Measurements from ENCODE around the gene ZFP28. TPM values are rescaled to one million over a fixed set of nuclear protein-coding genes. Genes with fewer than 3 reads are reported as not detected.

The ZFP28 gene
- total and polyA plus RNA-seq, 2 experiments from 2014 or later: 5.1 to 5.8 TPM

GRCh38 chr19:56566904-56567273 lies 28.1 kb downstream of the ZFP28 start:
- H3K27ac ChIP-seq: peak overlapping the region; percentile 54
- peak overlapping the region; percentile 98 for H3K4me3 ChIP-seq
- H3K36me3 ChIP-seq (ENCODE audit: low read depth): peaks cover 54% of the 10 kb centered on the region
- WGBS, 2 experiments (ENCODE audit: low coverage in 1 of 2, low lambda C conversion rate in 2 of 2, missing lambda C conversion rate in 2 of 2): 2% methylated on average over 19 to 23 of the region's 23 CpGs
- no peaks in the 10 kb centered on the region for H3F3A ChIP-seq (ENCODE audit: insufficient read depth)
- H3K27me3 ChIP-seq (replicated peaks; ENCODE audit: insufficient read depth): no peaks in the 10 kb centered on the region
- TF ChIP-seq EZH2phosphoT487 (IDR thresholded peaks at IDR 0.05; ENCODE audit: insufficient read depth, low read depth) (no peak), EZH2 (IDR thresholded peaks at IDR 0.05; ENCODE audit: insufficient read depth, poor library complexity, severe bottlenecking) (no peak)
- H3K79me2 ChIP-seq (ENCODE audit: insufficient read depth): peaks cover 22% of the 10 kb centered on the region
- H3K4me1 ChIP-seq (ENCODE audit: insufficient read depth): no peaks in the 10 kb centered on the region
- DNase-seq: peak; percentile 63
- H3K9me2 ChIP-seq (ENCODE audit: insufficient read depth): no peaks in the 10 kb centered on the region
- peak overlapping the region; percentile 100 for H2AFZ ChIP-seq
- peaks cover 13% of the 10 kb centered on the region for H3K9me3 ChIP-seq (ENCODE audit: low read depth)
- H3K4me2 ChIP-seq (ENCODE audit: unreplicated experiment): peak overlapping the region; percentile 83
- H4K20me1 ChIP-seq (ENCODE audit: insufficient read depth): no peaks in the 10 kb centered on the region
- peak overlapping the region; percentile 82 for H3K9ac ChIP-seq
- in situ Hi-C loops (cut with MboI): no loop called here

- H3K79me2 ChIP-seq (ENCODE audit: insufficient read depth): peaks cover 22% of the 10 kb centered on the region
- H3K4me1 ChIP-seq (ENCODE audit: insufficient read depth): no peaks in the 10 kb centered on the region
- H3K9ac ChIP-seq: peak within 1 kb of the TSS; percentile 82
- peak within 1 kb of the TSS; percentile 54 for H3K27ac ChIP-seq
- no peaks in the 10 kb centered on the region for H3K9me2 ChIP-seq (ENCODE audit: insufficient read depth)
- no peaks in the 10 kb centered on the region for H4K20me1 ChIP-seq (ENCODE audit: insufficient read depth)
- peak within 1 kb of the TSS; percentile 98 for H3K4me3 ChIP-seq
- H3K9me3 ChIP-seq (ENCODE audit: low read depth): peaks cover 13% of the 10 kb centered on the region
- no peaks in the 10 kb centered on the region for H3F3A ChIP-seq (ENCODE audit: insufficient read depth)
- H3K27me3 ChIP-seq (replicated peaks; ENCODE audit: insufficient read depth): no peaks in the 10 kb centered on the region
- WGBS, 2 experiments (ENCODE audit: low coverage in 1 of 2, low lambda C conversion rate in 2 of 2, missing lambda C conversion rate in 2 of 2): 4 to 5% methylated on average over 41 to 56 of the region's 66 CpGs
- in situ Hi-C loops (cut with MboI): no loop called here
- peaks cover 57% of the 10 kb centered on the region for H3K36me3 ChIP-seq (ENCODE audit: low read depth)
- peak within 1 kb of the TSS; percentile 83 for H3K4me2 ChIP-seq (ENCODE audit: unreplicated experiment)
- DNase-seq: peak; percentile 98
- TF ChIP-seq EZH2phosphoT487 (IDR thresholded peaks at IDR 0.05; ENCODE audit: insufficient read depth, low read depth): no peak
- no peak for TF ChIP-seq EZH2 (IDR thresholded peaks at IDR 0.05; ENCODE audit: insufficient read depth, poor library complexity, severe bottlenecking)
- H2AFZ ChIP-seq: peak within 1 kb of the TSS; percentile 100
Measured at GRCh38 chr19:56567274-56568120, 28.7 kb downstream of the ZFP28 start, which contains the start of gene ZNF470. Gene ZNF470, plus strand, starts transcription at chr19:56567468. Its CDS starts 2,844 bp downstream, at chr19:56570312.

- H3K79me2 ChIP-seq (ENCODE audit: insufficient read depth): peaks cover 18% of the 10 kb centered on the region
- no peak overlapping the region for H3K9ac ChIP-seq
- H3K4me2 ChIP-seq (ENCODE audit: unreplicated experiment): no peak overlapping the region
- no peak overlapping the region for H3K27ac ChIP-seq
- DNase-seq: no peak
- H3K4me1 ChIP-seq (ENCODE audit: insufficient read depth): no peaks in the 10 kb centered on the region
- in situ Hi-C loops (cut with MboI): no loop called here
- TF ChIP-seq EZH2 (IDR thresholded peaks at IDR 0.05; ENCODE audit: insufficient read depth, poor library complexity, severe bottlenecking): no peak
- TF ChIP-seq EZH2phosphoT487 (IDR thresholded peaks at IDR 0.05; ENCODE audit: insufficient read depth, low read depth): no peak
- H3K4me3 ChIP-seq: no peak overlapping the region
- H2AFZ ChIP-seq: no peak overlapping the region
- H3F3A ChIP-seq (ENCODE audit: insufficient read depth): peaks cover 14% of the 10 kb centered on the region
- H3K9me3 ChIP-seq (ENCODE audit: low read depth): peaks cover 27% of the 10 kb centered on the region
- peaks cover 88% of the 10 kb centered on the region for H3K36me3 ChIP-seq (ENCODE audit: low read depth)
- WGBS, 2 experiments (ENCODE audit: low coverage in 1 of 2, low lambda C conversion rate in 2 of 2, missing lambda C conversion rate in 2 of 2): 47 to 50% methylated on average over 2 of the region's 2 CpGs
- no peaks in the 10 kb centered on the region for H3K9me2 ChIP-seq (ENCODE audit: insufficient read depth)
- no peaks in the 10 kb centered on the region for H4K20me1 ChIP-seq (ENCODE audit: insufficient read depth)
- H3K27me3 ChIP-seq (replicated peaks; ENCODE audit: insufficient read depth): no peaks in the 10 kb centered on the region
Measured at GRCh38 chr19:56572589-56572988, 33.8 kb downstream of the ZFP28 start.

GRCh38 chr19:56573914-56574313 lies 35.2 kb downstream of the ZFP28 start:
- TF ChIP-seq EZH2 (IDR thresholded peaks at IDR 0.05; ENCODE audit: insufficient read depth, poor library complexity, severe bottlenecking): no peak
- no peak for TF ChIP-seq EZH2phosphoT487 (IDR thresholded peaks at IDR 0.05; ENCODE audit: insufficient read depth, low read depth)
- WGBS, 2 experiments (ENCODE audit: low coverage in 1 of 2, low lambda C conversion rate in 2 of 2, missing lambda C conversion rate in 2 of 2): 95 to 98% methylated on average over 3 of the region's 3 CpGs
- H3K36me3 ChIP-seq (ENCODE audit: low read depth): peaks cover 93% of the 10 kb centered on the region

More at GRCh38 chr19:56573914-56574313, 35.2 kb downstream of the ZFP28 start:
- no peak overlapping the region for H2AFZ ChIP-seq
- peaks cover 32% of the 10 kb centered on the region for H3K9me3 ChIP-seq (ENCODE audit: low read depth)
- in situ Hi-C loops (cut with MboI): no loop called here
- no peak overlapping the region for H3K4me2 ChIP-seq (ENCODE audit: unreplicated experiment)
- no peak for DNase-seq
- H3K4me3 ChIP-seq: no peak overlapping the region
- H3K9me2 ChIP-seq (ENCODE audit: insufficient read depth): no peaks in the 10 kb centered on the region
- peaks cover 6% of the 10 kb centered on the region; the same call in 1 of the 2 replicates for H3K79me2 ChIP-seq (ENCODE audit: insufficient read depth)
- H4K20me1 ChIP-seq (ENCODE audit: insufficient read depth): no peaks in the 10 kb centered on the region
- H3F3A ChIP-seq (ENCODE audit: insufficient read depth): peaks cover 17% of the 10 kb centered on the region
- no peaks in the 10 kb centered on the region for H3K27me3 ChIP-seq (replicated peaks; ENCODE audit: insufficient read depth)
- H3K27ac ChIP-seq: no peak overlapping the region
- H3K4me1 ChIP-seq (ENCODE audit: insufficient read depth): no peaks in the 10 kb centered on the region
- no peak overlapping the region for H3K9ac ChIP-seq

All from GM23248 (cell line).